ENCODE data around the gene APOBEC3B.
"Not testable (repeated sequence)": the region's sequence is repeated elsewhere in the genome, so short reads cannot be mapped to it uniquely, and the experiment has no call there.

The APOBEC3B gene

DNA sequence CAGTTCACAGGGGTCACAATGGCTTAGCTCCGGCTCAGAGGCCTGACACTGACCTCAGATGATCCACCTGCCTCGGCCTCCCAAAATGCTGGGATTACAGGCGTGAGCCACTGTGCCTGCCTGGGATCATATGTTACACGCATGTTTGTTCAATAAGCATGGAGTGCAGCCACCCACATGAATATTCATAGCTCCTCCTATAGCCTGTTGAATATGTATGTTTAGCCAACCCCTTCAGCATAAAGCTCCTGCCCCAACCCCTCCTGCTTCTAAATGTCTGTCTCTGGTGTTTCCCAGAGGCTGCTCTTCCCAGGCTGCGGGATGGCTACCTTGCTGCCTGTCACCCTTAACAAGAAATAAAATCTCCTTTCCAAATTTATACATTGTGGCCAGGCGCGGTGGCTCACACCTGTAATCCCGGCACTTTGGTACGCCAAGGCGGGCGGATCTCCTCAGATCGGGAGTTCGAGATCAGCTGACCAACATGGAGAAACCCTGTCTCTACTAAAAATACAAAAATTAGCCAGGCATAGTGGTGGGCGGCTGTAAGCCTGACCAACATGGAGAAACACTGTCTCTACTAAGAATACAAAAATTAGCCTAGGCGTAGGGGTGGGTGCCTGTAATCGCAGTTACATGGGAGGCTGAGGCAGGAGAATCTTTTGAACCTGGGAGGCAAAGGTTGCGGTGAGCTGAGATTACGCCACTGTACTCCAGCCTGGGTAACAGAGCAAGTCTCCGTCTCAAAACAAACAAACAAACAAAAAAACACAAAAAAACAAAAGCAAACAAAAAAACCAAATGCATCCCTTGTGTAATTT, 57.4 kb downstream of the APOBEC3B start:
- no peak for DNase-seq

DNA sequence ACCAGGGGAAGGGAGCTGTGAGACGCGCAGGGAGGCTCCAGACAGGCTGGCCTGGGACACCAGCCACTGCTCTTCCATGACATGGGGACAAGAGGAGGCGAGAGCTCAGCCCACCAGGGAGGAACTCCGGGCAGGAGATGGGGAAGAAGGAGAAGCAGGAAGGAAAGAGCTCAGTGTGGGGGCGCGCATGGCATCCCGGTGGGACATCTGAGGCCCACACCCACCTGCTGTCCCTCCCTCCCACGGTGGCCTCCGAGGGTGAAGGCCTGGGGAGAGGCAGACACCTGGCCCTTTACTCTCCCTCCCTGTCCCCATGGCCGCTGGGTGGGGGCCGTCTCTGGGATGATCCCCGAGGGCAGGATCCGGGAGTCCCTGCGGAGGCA, 58.0 kb downstream of the APOBEC3B start:
- DNase-seq: not testable (repeated sequence)

DNA sequence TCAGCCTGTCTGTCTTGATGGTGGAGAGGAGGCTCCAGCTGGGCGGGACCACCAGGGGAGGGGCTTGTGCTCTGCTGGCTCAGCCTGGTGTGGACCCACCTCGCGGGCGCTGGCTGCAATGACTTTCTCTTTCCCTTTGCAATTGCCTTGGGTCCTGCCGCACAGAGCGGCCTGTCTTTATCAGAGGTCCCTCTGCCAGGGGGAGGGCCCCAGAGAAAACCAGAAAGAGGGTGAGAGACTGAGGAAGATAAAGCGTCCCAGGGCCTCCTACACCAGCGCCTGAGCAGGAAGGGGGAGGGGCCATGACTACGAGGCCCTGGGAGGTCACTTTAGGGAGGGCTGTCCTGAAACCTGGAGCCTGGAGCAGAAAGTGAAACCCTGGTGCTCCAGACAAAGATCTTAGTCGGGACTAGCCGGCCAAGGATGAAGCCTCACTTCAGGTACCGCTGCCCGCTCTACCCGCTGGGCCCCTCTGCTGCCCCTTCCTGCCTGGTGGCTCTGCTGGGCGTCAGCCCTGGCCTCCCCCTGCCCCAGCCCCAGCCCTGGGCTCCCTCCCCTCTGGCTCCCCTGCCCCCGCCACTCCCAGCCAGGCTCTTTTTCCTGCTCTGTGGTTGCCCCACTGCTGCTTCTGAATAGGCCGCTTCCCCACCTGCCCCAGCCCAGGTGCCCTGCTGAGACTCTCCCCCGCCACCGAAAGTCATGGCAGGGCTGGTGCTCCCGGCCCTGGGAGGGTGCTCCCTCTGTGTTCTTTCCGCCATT, 58.6 kb downstream of the APOBEC3B start, which contains the start of gene APOBEC3F:
Gene APOBEC3F, plus strand, starts transcription at position 327 of the 759 bp plus-strand sequence. Its CDS starts 97 bp downstream, at position 424.
- DNase-seq: not testable (repeated sequence)

DNA sequence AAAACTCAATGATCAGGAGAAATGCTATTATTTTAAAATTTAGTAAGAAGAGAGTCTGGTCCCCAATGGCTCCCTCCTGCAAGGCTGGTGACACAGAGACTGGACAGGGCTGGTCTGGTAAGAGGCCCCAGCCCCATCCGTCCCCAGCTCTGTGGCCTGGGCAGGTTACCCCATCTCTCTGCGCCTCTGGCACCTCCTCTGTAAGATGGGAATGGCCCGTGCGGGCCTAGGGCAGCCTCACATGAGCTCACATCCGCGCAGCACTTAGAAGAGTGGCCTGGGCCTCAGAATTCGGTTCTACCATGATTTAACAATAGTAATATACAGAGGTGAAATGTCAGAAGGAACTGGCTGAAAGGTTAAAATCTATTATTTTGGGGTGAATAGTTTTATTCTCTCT, 59.8 kb downstream of the APOBEC3B start:
- DNase-seq: no peak
